Activated CD4-positive, alpha-beta T cell treated with anti-CD3 and anti-CD28 coated beads, Interleukin-2, amount 10 ng/mL, durations not matched to agents 24 days and 14 days (primary cell): Measurements from ENCODE around the gene RIN3. TPM values are rescaled to one million over a fixed set of nuclear protein-coding genes. Genes with fewer than 3 reads are reported as not detected.

ENCODE experiments used
- DNase-seq: peaks from one replicate; pipeline ENCODE4 v3.0.0; 2022
- H3K27ac Mint-ChIP-seq: one replicate; pipeline ENCODE4 v1.8.0; 2022; ENCODE audit warnings: mild to moderate bottlenecking, mixed read lengths
- H3K27me3 Mint-ChIP-seq: one replicate; pipeline ENCODE4 v1.8.0; 2022; ENCODE audit warnings: mixed read lengths
- H3K36me3 Mint-ChIP-seq: one replicate; pipeline ENCODE4 v1.8.0; 2022; ENCODE audit warnings: low read depth, mild to moderate bottlenecking, mixed read lengths
- H3K4me1 Mint-ChIP-seq: one replicate; pipeline ENCODE4 v1.8.0; 2021; ENCODE audit warnings: mixed read lengths
- H3K4me3 Mint-ChIP-seq: one replicate; pipeline ENCODE4 v1.8.0; 2022; ENCODE audit warnings: mild to moderate bottlenecking, moderate library complexity, mixed read lengths
- H3K9me3 Mint-ChIP-seq: one replicate; pipeline ENCODE4 v1.8.0; 2021; ENCODE audit warnings: mixed read lengths
- intact Hi-C: fragments of 100-400 bp; cut with micrococcal nuclease; formaldehyde crosslinking; loops from one replicate; pipeline ENCODE4 v1.15.1; 2023
- total RNA-seq: library from RNA; stranded (reverse); gene quantifications from 2 replicates; pipeline ENCODE4 v1.2.3, GENCODE V29; 2022

RIN3 gene
- total RNA-seq, 1 donor from 2014 or later = 21.5 TPM

DNA sequence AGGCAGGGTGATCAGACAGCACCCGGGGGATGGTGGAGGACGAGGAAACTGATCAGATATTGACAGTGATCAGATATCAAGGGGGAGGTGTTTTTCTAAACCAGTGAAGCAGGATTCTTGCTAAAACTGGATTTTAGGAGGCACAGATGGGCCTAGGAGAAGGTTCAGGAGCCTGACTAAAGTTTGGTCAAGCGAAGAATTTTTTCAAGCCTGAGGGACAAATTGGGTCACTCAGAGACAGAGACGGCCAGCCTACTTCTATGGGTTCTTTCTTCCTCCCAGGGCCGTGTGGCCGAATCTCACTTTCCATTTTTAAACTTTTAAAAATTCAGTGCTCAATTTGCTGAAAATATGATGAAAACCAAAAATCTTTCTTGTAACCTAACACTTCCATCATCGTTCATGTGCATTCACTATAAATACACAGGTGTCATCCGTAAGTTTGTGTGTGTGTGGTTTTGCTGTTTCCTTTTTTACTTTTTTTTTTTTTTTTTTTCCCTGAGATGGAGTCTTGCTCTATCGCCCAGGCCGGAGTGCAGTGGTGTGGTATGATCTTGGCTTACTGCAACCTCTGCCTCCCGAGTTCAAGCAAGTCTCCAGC is 68.5 kb downstream of the RIN3 start:
- intact Hi-C loops = no loop called here
- Mint-ChIP-seq H3K27ac (no peak overlapping the region), H3K36me3 (peaks cover 32% of the 10 kb centered on the region)

DNA sequence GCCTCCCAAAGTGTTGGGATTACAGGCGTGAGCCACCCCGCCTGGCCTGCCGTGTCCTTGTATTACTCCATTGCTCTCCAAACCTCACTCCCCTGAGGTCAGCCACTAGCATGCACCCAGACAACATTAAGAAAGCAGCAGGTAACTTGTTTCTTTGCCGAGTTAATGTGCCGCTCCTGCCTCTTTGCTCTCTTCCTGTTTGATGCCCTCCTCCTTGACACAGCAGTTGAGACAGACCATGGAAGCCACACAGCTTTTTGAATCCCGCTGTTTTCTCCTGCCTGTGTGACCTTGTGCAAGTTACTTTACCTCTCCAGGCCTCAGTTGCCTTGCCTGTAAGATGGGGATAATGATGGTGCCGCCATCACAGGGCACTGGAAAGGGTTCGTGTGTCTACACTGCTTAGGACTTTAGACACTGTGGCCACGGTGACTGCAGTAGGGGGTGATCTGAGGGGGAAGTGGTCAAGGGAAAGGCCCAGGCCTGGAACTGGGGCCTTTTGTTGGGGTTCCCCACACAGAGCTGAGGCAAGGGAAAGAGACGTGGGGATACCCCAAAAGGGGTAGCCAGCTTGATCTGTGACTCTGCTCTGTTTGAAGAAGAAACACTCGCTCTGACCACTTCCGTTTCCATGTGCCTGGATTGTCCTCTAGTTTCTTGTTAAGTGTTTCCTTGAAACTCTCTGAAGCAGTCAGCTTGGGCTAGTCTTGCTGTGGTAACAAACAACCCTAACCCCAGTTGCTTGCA is 69.3 kb downstream of the RIN3 start:
- peak; percentile 75 for DNase-seq

More for the DNA sequence above, 68.5 kb downstream of the RIN3 start:
- H3K27me3 Mint-ChIP-seq = peaks cover 11% of the 10 kb centered on the region
- no peaks in the 10 kb centered on the region for H3K9me3 Mint-ChIP-seq
- H3K4me3 Mint-ChIP-seq = no peak overlapping the region
- no peak for DNase-seq
- H3K4me1 Mint-ChIP-seq = peaks cover 63% of the 10 kb centered on the region

DNA sequence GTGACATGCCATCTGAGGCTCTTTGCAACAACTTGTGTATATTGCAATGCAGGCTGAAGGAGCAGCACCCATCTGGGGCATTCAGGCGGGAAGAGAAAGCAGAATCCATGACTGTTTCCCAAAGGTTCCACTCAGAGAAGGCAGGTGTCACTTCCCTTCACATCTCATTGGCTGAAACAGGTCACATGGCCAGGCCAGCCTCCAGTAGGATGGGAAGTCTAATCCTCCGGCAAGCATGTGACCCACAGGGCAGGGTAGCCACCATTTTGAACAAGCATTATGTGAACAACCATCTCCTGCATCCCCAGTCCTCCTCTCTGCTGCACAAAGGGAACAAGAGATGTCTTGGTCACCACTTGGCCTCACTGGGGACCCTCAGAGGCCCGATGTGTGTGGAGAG is 70.6 kb downstream of the RIN3 start:
- peaks cover 15% of the 10 kb centered on the region for H3K27me3 Mint-ChIP-seq
- H3K9me3 Mint-ChIP-seq = no peaks in the 10 kb centered on the region
- H3K27ac Mint-ChIP-seq = no peak overlapping the region
- DNase-seq = no peak
- intact Hi-C loops = no loop called here
- peaks cover 29% of the 10 kb centered on the region for H3K36me3 Mint-ChIP-seq
- H3K4me1 Mint-ChIP-seq = peaks cover 58% of the 10 kb centered on the region
- H3K4me3 Mint-ChIP-seq = peak overlapping the region; percentile 39

More for the DNA sequence above, 69.3 kb downstream of the RIN3 start:
- peak overlapping the region; percentile 69 for H3K27ac Mint-ChIP-seq
- peaks cover 61% of the 10 kb centered on the region for H3K4me1 Mint-ChIP-seq
- H3K9me3 Mint-ChIP-seq = no peaks in the 10 kb centered on the region
- H3K4me3 Mint-ChIP-seq = peak overlapping the region; percentile 3
- peaks cover 32% of the 10 kb centered on the region for H3K36me3 Mint-ChIP-seq
- H3K27me3 Mint-ChIP-seq = peaks cover 11% of the 10 kb centered on the region
- intact Hi-C loops = no loop called here

DNA sequence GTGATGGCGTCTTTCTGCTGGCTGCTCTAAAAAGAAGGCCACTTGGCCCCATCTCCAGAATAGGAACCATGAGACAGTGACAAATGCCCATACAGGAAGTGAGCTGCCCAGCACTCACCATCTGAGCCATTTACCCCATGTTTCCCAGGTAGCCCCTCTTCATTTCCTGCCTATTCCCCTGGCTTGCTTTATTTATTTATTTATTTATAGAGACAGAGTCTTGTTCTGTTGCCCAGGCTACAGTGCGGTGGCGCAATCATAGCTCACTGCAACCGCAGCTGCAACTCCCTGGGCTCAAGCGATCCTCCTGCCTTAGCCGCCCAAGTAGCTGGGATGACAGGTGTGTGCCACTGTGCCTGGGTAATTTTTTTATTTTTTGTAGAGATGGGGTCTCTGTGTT is 71.2 kb downstream of the RIN3 start:
- Mint-ChIP-seq H3K9me3 (no peaks in the 10 kb centered on the region), H3K36me3 (peaks cover 25% of the 10 kb centered on the region), H3K27me3 (peaks cover 11% of the 10 kb centered on the region), H3K27ac (no peak overlapping the region), H3K4me3 (no peak overlapping the region), H3K4me1 (peaks cover 57% of the 10 kb centered on the region)
- no peak for DNase-seq
- intact Hi-C loops = no loop called here

DNA sequence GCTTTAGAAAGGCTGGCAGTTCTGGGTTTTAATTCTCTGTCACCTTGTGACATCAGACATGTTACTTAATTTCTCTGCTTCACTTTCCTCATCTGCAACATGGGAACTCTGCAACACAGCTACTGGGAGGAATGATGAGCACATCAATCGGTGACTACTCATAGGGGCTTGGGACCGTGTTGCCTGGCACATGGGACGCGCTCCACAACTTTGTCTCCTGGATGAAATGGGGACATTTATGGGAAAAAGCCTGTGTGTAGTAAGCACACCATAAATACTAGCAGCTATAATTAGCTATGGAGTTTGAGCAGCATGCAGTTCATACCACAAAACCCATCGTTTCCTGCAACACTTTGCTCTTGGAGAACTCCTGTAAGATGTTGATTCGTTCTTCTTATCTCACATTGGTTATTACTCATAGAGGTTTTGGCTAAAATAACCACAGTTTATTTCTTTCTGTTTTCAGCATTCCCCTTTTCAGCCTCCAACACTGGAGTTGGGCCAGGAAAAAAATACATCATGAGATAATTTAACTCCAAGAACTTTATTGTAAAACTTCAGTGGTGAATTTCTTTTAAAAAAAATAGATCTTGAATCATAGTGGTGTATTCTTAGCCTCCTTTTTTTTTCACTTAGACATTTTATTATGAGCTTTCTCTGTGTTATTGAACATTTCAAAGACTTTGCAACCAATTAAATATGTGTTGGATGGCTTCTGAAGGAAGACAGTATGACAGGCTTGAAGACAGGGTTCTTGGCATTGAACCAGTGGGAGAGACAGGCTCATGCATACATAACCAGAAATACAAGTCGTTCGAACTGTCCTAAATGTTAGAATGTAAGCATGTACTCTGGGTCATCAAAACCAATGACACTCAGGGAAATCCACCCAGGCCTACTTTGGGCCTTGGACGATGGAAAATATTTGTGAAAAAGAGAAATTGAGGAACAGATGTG is 72.7 kb downstream of the RIN3 start:
- H3K9me3 Mint-ChIP-seq = peaks cover 6% of the 10 kb centered on the region
- DNase-seq = peak; percentile 84
- H3K27me3 Mint-ChIP-seq = peaks cover 8% of the 10 kb centered on the region
- peak overlapping the region; percentile 87 for H3K27ac Mint-ChIP-seq
- H3K36me3 Mint-ChIP-seq = peaks cover 28% of the 10 kb centered on the region
- H3K4me3 Mint-ChIP-seq = peak overlapping the region; percentile 69
- intact Hi-C loops = loop anchor here (1.0 kb wide), 6 partner anchors 23 to 245 kb away; no protein-coding TSS in a partner anchor
- peaks cover 67% of the 10 kb centered on the region for H3K4me1 Mint-ChIP-seq

DNA sequence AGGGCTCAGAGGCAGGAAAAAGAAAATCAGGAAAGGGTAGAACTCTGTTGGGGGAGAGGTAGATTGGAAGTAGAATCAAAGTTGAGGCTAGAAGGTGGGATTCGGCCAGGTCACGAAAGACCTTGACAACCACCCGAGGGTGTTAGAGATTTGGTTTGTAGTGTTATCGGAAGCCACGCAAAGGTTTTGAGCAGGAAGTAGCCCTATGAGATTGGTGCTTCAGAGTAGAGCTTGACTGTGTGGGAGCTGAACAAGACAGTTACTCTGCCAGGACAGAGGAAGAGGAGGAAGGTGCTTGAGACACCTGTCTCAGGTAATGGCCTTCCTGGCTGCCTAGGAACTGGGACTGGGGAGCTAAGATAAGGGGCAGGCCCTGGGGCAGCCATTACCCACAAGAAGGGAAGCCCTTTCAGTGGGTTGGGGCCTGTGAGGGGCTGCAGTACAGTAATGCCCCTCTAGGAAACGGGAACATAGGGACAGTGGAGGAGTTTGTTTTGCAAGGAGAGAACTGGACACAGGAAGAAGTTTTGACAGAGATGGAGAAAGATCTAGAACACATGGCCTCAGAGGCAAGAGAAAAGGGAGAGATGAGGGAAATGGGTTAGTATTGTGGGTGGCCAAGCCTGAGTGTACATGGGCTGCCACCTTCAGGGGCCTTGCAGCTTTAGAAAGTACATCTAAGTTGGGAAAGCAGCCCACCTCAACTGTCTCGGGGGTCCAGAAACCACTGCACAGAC is 73.5 kb downstream of the RIN3 start:
- Mint-ChIP-seq H3K9me3 (peaks cover 10% of the 10 kb centered on the region), H3K4me1 (peaks cover 69% of the 10 kb centered on the region), H3K27ac (peak overlapping the region; percentile 87), H3K4me3 (peak overlapping the region; percentile 69), H3K27me3 (peaks cover 5% of the 10 kb centered on the region), H3K36me3 (peaks cover 28% of the 10 kb centered on the region)
- intact Hi-C loops = loop anchor here (1.0 kb wide), 6 partner anchors 24 to 246 kb away; no protein-coding TSS in a partner anchor
- DNase-seq = peak; percentile 70

DNA sequence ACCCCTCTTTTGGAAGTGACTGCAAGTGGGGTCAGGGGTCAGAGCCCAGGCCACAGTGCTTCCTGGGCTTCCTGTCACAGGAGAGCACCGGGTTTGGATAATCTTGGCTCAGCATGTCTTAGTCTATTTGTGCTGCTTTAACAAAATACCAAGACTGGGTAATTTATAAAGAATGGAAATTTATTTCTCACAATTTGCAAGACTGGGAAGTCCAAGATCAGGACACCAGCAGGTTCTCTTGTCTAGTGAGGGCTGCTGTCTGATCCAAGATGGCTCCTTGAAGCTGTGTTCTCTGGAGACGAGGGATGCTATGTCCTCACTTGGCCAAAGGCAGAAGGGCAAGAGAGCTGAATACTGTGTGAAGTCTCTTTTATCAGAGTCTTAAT is 74.1 kb downstream of the RIN3 start:
- H3K4me1 Mint-ChIP-seq = peaks cover 66% of the 10 kb centered on the region
- H3K9me3 Mint-ChIP-seq = peaks cover 10% of the 10 kb centered on the region
- no peak for DNase-seq
- H3K27ac Mint-ChIP-seq = no peak overlapping the region
- intact Hi-C loops = no loop called here
- H3K27me3 Mint-ChIP-seq = peaks cover 4% of the 10 kb centered on the region
- peaks cover 27% of the 10 kb centered on the region for H3K36me3 Mint-ChIP-seq
- no peak overlapping the region for H3K4me3 Mint-ChIP-seq

DNA sequence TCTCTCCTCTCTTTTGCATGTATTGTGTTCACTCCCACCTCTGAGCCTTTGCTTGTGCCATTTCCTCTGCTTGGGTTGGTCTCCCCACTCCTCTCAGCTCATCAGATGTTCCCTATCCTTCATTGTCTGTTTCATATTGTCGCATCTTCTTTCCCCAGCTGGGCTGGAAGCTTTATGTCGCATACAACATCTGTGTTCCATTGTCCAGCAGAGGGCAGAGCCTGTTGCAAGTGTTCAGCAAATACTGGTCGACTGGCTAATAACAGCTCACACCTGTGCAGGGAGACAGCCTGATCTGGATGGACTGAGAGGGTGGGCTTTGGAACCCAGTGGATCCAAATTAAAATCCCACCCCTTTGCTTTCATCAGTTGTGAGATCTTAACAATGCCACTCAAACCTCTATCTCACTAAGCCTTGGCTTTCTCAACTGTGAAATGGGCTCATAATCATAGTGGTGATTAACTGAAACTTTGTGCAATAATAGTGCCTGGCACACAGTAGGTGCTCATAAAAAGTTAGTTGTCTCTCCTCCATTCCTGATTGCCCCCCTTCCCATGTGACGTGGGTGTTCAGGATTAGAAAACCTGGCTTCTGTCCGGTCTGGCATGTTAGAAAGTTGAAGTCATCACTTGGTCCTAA is 75.8 kb downstream of the RIN3 start:
- peaks cover 56% of the 10 kb centered on the region for H3K4me1 Mint-ChIP-seq
- H3K36me3 Mint-ChIP-seq = peaks cover 24% of the 10 kb centered on the region
- H3K27ac Mint-ChIP-seq = no peak overlapping the region
- DNase-seq = no peak
- H3K9me3 Mint-ChIP-seq = peaks cover 13% of the 10 kb centered on the region
- no peak overlapping the region for H3K4me3 Mint-ChIP-seq
- peaks cover 3% of the 10 kb centered on the region for H3K27me3 Mint-ChIP-seq
- intact Hi-C loops = no loop called here

DNA sequence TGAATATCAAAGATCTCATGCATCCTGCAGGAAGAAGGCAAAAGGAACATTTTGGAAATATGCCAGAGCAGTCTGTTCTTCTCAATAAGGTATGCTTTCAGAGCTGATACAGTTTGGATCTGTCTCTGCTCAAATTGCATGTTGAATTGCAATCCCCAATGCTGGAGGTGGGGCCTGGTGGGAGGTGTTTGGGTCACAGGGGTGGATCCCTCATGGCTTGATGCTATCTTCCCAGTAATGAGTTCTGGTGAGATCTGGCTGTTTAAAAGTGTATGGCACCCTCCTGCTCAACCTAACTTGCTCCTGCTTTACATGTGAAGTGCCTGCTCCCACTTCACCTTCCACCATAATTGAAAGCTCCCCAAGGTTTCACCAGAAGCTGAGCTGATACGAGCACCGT is 76.6 kb downstream of the RIN3 start:
- no peak for DNase-seq
- Mint-ChIP-seq H3K9me3 (peaks cover 13% of the 10 kb centered on the region), H3K36me3 (peaks cover 20% of the 10 kb centered on the region), H3K4me3 (no peak overlapping the region), H3K27ac (no peak overlapping the region), H3K4me1 (peaks cover 49% of the 10 kb centered on the region), H3K27me3 (peaks cover 7% of the 10 kb centered on the region)
- intact Hi-C loops = no loop called here

DNA sequence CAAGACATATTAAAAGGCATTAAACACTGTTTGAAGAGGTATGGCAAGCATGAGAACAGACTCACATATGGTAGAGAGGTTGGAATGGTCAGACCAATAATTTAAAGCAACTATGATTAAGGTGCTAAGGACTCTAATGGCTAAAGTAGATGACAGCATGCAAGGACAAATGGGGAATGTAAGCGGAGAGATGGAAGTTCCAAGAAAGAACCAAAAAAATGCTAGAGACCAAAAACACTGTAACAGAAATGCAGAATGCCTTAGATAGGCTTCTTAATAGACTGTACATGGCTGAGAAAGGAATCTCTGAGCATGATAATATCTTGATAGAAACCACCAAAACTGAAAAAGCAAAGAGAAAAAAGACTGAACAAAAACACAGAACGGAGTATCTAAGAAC is 77.4 kb downstream of the RIN3 start:
- peaks cover 19% of the 10 kb centered on the region for H3K36me3 Mint-ChIP-seq
- no peak overlapping the region for H3K27ac Mint-ChIP-seq
- DNase-seq = no peak
- peaks cover 42% of the 10 kb centered on the region for H3K4me1 Mint-ChIP-seq
- H3K27me3 Mint-ChIP-seq = peaks cover 7% of the 10 kb centered on the region
- intact Hi-C loops = no loop called here
- peaks cover 13% of the 10 kb centered on the region for H3K9me3 Mint-ChIP-seq
- no peak overlapping the region for H3K4me3 Mint-ChIP-seq

DNA sequence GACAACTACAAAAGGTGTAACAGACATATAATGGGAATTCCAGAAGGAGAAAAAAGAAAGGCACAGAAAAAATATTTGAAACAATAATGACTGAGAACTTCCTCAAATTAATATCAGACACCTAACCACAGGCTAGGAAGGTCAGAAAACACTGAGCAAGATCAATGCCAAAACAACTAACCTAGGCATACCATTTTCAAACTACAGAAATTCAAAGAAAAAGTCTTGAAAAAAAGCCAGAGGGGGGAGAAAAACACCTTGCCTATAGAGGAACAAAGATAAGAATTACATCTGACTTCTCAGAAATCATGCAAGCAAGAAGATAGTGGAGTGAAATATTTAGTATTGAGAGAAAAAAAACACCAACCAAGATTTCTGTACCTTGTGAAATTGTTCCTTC is 77.8 kb downstream of the RIN3 start:
- DNase-seq = no peak
- Mint-ChIP-seq H3K4me1 (peaks cover 38% of the 10 kb centered on the region), H3K27me3 (peaks cover 7% of the 10 kb centered on the region), H3K9me3 (peaks cover 13% of the 10 kb centered on the region), H3K36me3 (peaks cover 19% of the 10 kb centered on the region), H3K4me3 (peak overlapping the region; percentile 4), H3K27ac (no peak overlapping the region)
- intact Hi-C loops = no loop called here

DNA sequence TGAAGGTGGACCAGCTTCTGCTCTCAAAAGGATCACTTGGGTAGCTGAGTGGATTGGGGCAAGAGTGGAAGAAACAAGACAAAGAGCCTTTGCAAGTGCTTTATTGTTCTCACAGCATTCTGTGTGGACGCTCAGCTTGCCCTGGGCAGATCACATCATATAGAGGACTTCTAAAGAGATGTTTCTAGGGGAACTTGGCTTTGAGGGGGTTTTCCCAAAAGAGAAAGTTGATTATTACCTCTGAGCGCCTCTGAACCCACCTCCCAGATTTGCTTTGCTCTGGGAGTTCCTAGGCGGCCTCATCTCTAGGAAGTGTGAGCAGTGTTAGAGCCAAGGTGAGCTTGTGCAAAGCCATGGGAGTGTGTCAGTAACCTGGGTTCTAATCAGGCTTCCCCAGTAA is 81.7 kb downstream of the RIN3 start:
- no peak for DNase-seq
- Mint-ChIP-seq H3K4me3 (no peak overlapping the region), H3K27me3 (peaks cover 7% of the 10 kb centered on the region), H3K4me1 (peaks cover 19% of the 10 kb centered on the region), H3K36me3 (peaks cover 17% of the 10 kb centered on the region), H3K27ac (no peak overlapping the region), H3K9me3 (peaks cover 13% of the 10 kb centered on the region)
- intact Hi-C loops = no loop called here
